ENCODE measurements around the gene ANKMY1.

- TF ChIP-seq, protein P1, sequence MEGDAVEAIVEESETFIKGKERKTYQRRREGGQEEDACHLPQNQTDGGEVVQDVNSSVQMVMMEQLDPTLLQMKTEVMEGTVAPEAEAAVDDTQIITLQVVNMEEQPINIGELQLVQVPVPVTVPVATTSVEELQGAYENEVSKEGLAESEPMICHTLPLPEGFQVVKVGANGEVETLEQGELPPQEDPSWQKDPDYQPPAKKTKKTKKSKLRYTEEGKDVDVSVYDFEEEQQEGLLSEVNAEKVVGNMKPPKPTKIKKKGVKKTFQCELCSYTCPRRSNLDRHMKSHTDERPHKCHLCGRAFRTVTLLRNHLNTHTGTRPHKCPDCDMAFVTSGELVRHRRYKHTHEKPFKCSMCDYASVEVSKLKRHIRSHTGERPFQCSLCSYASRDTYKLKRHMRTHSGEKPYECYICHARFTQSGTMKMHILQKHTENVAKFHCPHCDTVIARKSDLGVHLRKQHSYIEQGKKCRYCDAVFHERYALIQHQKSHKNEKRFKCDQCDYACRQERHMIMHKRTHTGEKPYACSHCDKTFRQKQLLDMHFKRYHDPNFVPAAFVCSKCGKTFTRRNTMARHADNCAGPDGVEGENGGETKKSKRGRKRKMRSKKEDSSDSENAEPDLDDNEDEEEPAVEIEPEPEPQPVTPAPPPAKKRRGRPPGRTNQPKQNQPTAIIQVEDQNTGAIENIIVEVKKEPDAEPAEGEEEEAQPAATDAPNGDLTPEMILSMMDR (IDR thresholded peaks at IDR 0.05) = no peak
- no peak for TF ChIP-seq POLR2A (IDR thresholded peaks at IDR 0.05)
These were observed 120.9 kb downstream of the ANKMY1 start for GRCh38 chr2:240436683-240437550.

All from testis (tissue), 2 donors.